ENCODE measurements around the gene RABGAP1L. TPM values are rescaled to one million over a fixed set of nuclear protein-coding genes. Genes with fewer than 3 reads are reported as not detected.
A peak's percentile ranks its signal among the peaks of the same experiment; 100 is the strongest.

RABGAP1L gene
- total RNA-seq, 1 donor from 2014 or later: 46.0 TPM

DNA sequence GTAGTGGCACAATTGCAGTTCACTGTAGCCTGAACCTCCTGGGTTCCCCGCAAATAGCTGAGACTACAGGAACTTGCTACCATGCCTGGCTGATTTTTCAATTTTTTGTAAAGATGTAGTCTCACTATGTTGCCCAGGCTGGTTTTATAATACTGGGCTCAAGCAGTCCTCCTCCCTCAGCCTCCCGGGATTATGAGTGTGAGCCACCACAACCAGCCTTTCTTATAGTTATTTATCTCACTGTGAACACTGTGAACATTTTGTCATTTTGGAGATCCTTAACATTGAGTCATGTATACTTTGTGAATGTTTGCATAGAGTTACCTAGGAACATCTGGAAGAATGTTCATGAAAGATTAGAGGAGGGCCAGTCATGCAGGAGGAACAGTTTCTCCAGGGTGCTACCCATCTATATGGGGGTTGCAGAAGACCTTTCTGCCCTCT lies 713.3 kb downstream of the RABGAP1L start:
- no peak overlapping the region for H2AFZ ChIP-seq (replicated peaks)
- no peak for DNase-seq (ENCODE audit: low spot score)
- no peaks in the 10 kb centered on the region for H3K9me3 ChIP-seq (ENCODE audit: low read depth)
- H3K27ac ChIP-seq: no peak overlapping the region
- Mint-ChIP-seq H3K9me3 (no peaks in the 10 kb centered on the region), H3K4me1 (peaks cover 34% of the 10 kb centered on the region), H3K4me3 (no peak overlapping the region), H3K36me3 (no peaks in the 10 kb centered on the region), H3K27ac (no peak overlapping the region), H3K27me3 (ENCODE audit: insufficient read depth, low read depth) (peaks cover 3% of the 10 kb centered on the region)
- H3K9ac ChIP-seq: no peak overlapping the region
- H3K4me3 ChIP-seq: no peak overlapping the region
- H3F3A ChIP-seq (ENCODE audit: low read depth): peaks cover 23% of the 10 kb centered on the region
- TF ChIP-seq, protein P1, sequence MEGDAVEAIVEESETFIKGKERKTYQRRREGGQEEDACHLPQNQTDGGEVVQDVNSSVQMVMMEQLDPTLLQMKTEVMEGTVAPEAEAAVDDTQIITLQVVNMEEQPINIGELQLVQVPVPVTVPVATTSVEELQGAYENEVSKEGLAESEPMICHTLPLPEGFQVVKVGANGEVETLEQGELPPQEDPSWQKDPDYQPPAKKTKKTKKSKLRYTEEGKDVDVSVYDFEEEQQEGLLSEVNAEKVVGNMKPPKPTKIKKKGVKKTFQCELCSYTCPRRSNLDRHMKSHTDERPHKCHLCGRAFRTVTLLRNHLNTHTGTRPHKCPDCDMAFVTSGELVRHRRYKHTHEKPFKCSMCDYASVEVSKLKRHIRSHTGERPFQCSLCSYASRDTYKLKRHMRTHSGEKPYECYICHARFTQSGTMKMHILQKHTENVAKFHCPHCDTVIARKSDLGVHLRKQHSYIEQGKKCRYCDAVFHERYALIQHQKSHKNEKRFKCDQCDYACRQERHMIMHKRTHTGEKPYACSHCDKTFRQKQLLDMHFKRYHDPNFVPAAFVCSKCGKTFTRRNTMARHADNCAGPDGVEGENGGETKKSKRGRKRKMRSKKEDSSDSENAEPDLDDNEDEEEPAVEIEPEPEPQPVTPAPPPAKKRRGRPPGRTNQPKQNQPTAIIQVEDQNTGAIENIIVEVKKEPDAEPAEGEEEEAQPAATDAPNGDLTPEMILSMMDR (IDR thresholded peaks at IDR 0.05): no peak
- no peak for TF ChIP-seq EZH2phosphoT487 (IDR thresholded peaks at IDR 0.05)
- TF ChIP-seq EZH2 (IDR thresholded peaks at IDR 0.05): no peak
- peaks cover 35% of the 10 kb centered on the region for H3K4me1 ChIP-seq
- H4K20me1 ChIP-seq (ENCODE audit: low read depth): no peaks in the 10 kb centered on the region
- no peaks in the 10 kb centered on the region for H3K36me3 ChIP-seq
- peaks cover 24% of the 10 kb centered on the region for H3K79me2 ChIP-seq (ENCODE audit: low read depth)
- H3K4me2 ChIP-seq: no peak overlapping the region
- H3K27me3 ChIP-seq: no peaks in the 10 kb centered on the region

DNA sequence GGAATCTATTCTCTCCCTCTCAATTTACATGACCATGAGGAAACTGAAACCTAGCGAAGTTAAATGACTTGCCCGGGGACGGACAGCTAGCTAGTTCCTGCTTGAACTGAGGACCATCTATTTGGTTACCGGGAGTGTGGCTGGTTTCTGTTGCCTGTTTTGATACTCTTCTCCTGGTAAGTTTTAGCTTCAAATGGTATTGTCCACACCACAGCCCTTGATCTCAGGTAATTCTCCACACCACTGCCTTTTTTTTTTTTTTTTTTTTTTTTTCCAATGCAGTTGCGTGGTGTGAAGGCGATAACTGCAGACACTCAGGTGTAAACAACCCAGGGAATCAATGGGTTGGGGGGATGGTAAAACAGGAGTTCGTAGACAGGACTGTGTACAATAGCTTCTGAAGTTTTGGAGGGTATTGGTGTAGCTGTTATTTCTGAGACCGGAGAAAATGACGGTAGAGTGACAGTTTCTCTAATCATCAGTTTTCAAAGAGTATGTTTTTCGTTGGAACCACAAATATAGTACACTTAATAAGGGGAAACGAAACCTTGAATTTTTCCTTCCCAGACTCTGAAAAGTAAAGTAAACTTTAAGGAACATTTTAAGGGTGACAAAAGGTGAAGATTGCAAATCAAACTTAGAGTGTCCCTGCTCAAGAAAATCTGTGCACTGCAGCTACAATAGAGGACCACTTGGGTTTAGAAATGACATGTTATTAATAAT lies 715.2 kb downstream of the RABGAP1L start:
- H3K27me3 Mint-ChIP-seq (ENCODE audit: insufficient read depth, low read depth): peaks cover 2% of the 10 kb centered on the region
- Histone ChIP-seq H3K79me2 (ENCODE audit: low read depth) (peaks cover 36% of the 10 kb centered on the region), H4K20me1 (ENCODE audit: low read depth) (no peaks in the 10 kb centered on the region), H3K27me3 (no peaks in the 10 kb centered on the region), H2AFZ (replicated peaks) (no peak overlapping the region), H3K9me3 (ENCODE audit: low read depth) (no peaks in the 10 kb centered on the region), H3K4me1 (peaks cover 35% of the 10 kb centered on the region), H3K27ac (no peak overlapping the region), H3K36me3 (no peaks in the 10 kb centered on the region), H3K4me3 (peak overlapping the region; percentile 42), H3F3A (ENCODE audit: low read depth) (peaks cover 23% of the 10 kb centered on the region), H3K9ac (no peak overlapping the region), H3K4me2 (peak overlapping the region; percentile 77)
- no peaks in the 10 kb centered on the region for H3K36me3 Mint-ChIP-seq
- TF ChIP-seq EZH2 (IDR thresholded peaks at IDR 0.05) (no peak), EZH2phosphoT487 (IDR thresholded peaks at IDR 0.05) (no peak)
- TF ChIP-seq, protein P1 (IDR thresholded peaks at IDR 0.05): no peak
- H3K9me3 Mint-ChIP-seq: no peaks in the 10 kb centered on the region
- peak; percentile 39 for DNase-seq (ENCODE audit: low spot score)
- peak overlapping the region; percentile 59 for H3K4me3 Mint-ChIP-seq
- peaks cover 34% of the 10 kb centered on the region for H3K4me1 Mint-ChIP-seq
- H3K27ac Mint-ChIP-seq: no peak overlapping the region

DNA sequence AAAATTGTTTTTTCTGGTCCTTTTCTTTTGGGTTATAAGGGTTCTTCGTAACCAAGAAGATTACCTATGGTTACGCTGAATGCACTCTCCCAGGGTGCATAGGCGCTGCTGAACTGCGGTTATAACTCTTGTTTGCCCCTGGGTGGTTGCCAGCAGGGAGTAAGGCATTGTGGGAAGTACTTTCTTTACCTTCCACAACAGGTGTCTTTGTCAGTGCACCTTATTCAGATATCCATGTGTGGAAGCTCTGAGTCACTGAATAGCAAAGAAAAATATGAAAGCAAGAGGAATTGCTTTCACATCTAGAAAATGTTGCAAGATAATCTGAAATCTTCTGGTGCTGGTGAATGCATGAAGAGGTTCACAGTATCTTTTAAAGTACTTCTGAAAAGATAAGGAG lies 716.0 kb downstream of the RABGAP1L start:
- peak overlapping the region; percentile 9 for H2AFZ ChIP-seq (replicated peaks)
- H3F3A ChIP-seq (ENCODE audit: low read depth): peaks cover 23% of the 10 kb centered on the region
- no peak overlapping the region for H3K9ac ChIP-seq
- TF ChIP-seq EZH2phosphoT487 (IDR thresholded peaks at IDR 0.05) (no peak), EZH2 (IDR thresholded peaks at IDR 0.05) (no peak)
- TF ChIP-seq, protein P1 (IDR thresholded peaks at IDR 0.05): no peak
- Mint-ChIP-seq H3K4me1 (peaks cover 34% of the 10 kb centered on the region), H3K4me3 (peak overlapping the region; percentile 24), H3K27ac (no peak overlapping the region), H3K9me3 (no peaks in the 10 kb centered on the region), H3K36me3 (no peaks in the 10 kb centered on the region), H3K27me3 (ENCODE audit: insufficient read depth, low read depth) (no peaks in the 10 kb centered on the region)
- no peaks in the 10 kb centered on the region for H3K36me3 ChIP-seq
- H3K4me3 ChIP-seq: peak overlapping the region; percentile 42
- H3K27ac ChIP-seq: no peak overlapping the region
- peak overlapping the region; percentile 77 for H3K4me2 ChIP-seq
- no peaks in the 10 kb centered on the region for H3K9me3 ChIP-seq (ENCODE audit: low read depth)
- no peaks in the 10 kb centered on the region for H3K27me3 ChIP-seq
- DNase-seq (ENCODE audit: low spot score): peak; percentile 39
- peaks cover 35% of the 10 kb centered on the region for H3K4me1 ChIP-seq
- peaks cover 39% of the 10 kb centered on the region for H3K79me2 ChIP-seq (ENCODE audit: low read depth)
- no peaks in the 10 kb centered on the region for H4K20me1 ChIP-seq (ENCODE audit: low read depth)
